Mucosa of stomach (tissue), 1 donor: Measurements from ENCODE around the gene EFNA5.

Experiments used
- H3K27me3 ChIP-seq: one replicate; pipeline ENCODE4 v1.7.0; 2013; ENCODE audit warnings: mild to moderate bottlenecking, low read length; ENCODE audit not compliant: control insufficient read depth, insufficient read depth
- H3K36me3 ChIP-seq: one replicate; pipeline ENCODE4 v1.7.0; 2013; ENCODE audit warnings: low read length; ENCODE audit not compliant: control insufficient read depth, insufficient read depth
- H3K4me1 ChIP-seq: one replicate; pipeline ENCODE4 v1.7.0; 2013; ENCODE audit warnings: mild to moderate bottlenecking, low read length; ENCODE audit not compliant: control insufficient read depth, insufficient read depth
- H3K4me3 ChIP-seq: one replicate; pipeline ENCODE4 v1.7.0; 2013; ENCODE audit warnings: low read length
- H3K9ac ChIP-seq: one replicate; pipeline ENCODE4 v1.7.0; 2013; ENCODE audit warnings: mild to moderate bottlenecking, low read length, moderate library complexity
- H3K9me3 ChIP-seq: one replicate; pipeline ENCODE4 v1.7.0; 2013; ENCODE audit warnings: mild to moderate bottlenecking, low read length, moderate library complexity; ENCODE audit not compliant: control insufficient read depth
- donor health status: Pancreatic carcinoma.

EFNA5 gene

DNA sequence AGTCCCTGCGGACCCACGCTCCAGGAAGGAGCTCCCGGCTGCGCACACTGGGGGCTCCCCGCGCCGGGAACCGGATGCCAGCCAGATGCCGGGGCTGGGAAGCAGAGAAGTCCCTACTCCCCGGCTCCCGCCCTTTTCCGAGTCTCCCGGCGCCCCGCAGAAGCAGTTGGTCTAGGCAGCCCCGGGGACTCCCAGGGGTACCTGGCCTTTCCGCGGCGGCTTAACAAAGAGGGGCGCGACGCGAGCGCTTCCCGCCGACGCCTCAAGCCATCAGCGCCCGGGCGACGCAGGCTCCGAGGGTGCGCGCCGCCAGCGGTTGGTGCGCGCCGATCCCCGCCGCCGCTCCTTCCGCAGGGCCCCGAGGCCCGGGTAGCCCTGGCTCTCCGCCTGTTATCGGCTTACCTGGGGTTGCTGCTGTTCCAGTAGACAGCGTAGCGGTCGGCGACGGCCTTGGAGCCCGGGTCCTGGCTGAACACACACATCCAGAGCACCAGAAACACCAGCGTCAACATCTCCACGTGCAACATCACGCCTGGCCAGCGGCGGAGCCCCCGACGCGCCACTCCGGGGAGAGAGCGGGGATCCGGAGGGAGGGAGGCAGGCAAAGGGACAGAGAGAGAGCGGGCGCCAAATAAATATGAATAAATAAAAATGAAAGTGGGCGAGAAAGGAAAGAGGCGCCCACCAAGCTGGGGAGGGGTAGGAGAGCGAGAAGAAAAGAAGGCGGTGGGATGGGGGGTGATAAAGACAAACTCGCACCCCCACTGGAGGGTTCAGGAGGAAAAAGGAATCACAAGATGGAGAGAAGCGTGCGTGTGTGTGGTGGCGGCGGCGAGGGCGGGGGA lies 428 bp downstream of the EFNA5 start:
- H3K9me3 ChIP-seq = no peaks in the 10 kb centered on the region
- H3K4me3 ChIP-seq = peak overlapping the region; percentile 53
- H3K36me3 ChIP-seq = no peaks in the 10 kb centered on the region
- peaks cover 4% of the 10 kb centered on the region for H3K27me3 ChIP-seq
- peak overlapping the region; percentile 46 for H3K9ac ChIP-seq
- peaks cover 6% of the 10 kb centered on the region for H3K4me1 ChIP-seq

DNA sequence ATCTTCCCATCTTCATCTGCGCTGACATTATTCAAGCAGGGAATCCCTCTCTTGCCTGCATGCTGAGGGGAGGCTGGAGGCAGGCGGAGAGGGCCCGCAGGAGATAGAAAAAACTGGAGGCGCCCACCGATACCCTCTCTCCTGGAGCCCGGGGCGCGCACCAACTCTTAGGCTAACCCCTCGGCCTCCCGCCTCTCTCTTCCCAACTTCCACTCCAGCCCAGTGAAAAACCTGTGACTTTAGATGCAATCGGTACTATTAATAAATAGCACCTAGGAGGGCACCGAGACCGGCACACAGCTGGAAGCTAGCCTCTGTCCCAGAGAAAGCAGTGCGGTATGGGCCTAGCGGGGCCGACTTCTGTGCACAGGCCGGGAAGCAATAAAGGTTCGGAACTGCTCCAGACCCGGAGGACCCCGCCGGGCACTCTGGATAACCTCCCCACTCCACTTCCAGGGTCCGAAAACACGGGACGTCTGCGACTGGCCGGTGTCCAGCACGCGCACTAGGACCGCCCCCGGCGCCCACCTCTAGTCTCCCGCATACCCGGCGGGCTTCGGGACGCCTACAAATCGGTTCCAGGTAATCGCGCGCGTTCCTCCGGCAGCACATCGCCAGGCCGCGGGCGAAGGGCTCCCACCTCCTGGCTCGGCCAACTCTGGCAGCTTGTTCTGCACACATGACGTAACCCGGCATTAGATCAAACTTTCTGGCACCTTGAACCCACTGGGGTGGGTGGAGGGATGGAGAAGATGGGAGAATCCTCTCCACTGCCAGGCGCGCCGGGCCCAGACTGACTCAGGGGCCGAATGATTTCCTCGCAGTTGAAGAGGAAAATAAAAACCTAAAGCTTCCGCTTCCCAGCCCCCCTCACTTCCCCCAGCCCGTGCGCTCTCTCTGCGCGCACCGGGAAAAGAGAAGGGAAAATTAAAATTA lies 1.4 kb downstream of the EFNA5 start:
- Histone ChIP-seq H3K36me3 (no peaks in the 10 kb centered on the region), H3K9ac (peak overlapping the region; percentile 74), H3K4me3 (peak overlapping the region; percentile 42), H3K4me1 (peaks cover 6% of the 10 kb centered on the region), H3K9me3 (no peaks in the 10 kb centered on the region), H3K27me3 (peaks cover 4% of the 10 kb centered on the region)

DNA sequence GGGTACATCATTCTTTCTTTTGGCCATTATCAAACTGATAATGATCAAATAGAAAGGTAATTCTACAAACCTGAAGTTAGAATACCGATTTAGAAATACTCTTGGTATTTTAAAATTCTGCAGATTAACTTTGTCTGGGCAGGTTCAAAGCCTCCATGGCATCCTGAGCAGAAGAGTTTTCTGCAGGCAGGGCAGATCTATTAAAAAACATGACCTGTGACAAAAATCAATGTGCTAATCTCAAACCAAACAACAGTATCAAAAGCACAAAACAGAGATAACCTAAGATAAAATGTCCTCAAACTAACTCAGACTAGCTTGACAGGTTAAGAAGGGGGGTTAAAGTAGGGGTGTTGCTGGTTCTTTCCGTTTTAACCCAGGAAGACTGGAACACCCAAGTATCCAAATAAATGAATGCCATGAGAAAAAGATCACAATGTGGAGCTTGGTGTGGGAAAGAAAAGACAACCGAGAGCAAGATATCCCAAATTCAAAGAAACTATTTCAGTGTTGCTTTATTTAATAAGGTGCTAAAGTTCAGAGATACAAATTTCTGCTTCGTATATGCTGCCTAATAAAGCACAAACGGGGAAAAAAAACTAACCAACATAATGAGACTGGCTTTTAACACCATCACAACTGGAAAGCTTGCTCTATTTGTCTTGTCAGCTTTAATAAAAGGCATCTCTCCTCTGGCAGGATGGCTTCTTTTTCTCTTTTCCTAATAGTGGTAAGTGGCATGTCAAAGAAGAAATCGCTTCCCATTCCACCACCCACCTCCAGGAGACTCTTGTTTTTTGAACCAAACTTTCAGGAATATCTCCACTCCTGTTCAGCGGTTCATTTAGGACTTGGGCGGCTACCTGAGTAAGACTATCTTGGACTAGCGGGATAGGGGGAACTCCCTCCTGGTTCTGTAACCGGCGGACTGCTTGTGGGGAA lies 2.3 kb downstream of the EFNA5 start:
- H3K9ac ChIP-seq = peak overlapping the region; percentile 74
- peak overlapping the region; percentile 42 for H3K4me3 ChIP-seq
- peaks cover 4% of the 10 kb centered on the region for H3K27me3 ChIP-seq
- H3K36me3 ChIP-seq = no peaks in the 10 kb centered on the region
- H3K9me3 ChIP-seq = no peaks in the 10 kb centered on the region
- H3K4me1 ChIP-seq = peaks cover 6% of the 10 kb centered on the region

DNA sequence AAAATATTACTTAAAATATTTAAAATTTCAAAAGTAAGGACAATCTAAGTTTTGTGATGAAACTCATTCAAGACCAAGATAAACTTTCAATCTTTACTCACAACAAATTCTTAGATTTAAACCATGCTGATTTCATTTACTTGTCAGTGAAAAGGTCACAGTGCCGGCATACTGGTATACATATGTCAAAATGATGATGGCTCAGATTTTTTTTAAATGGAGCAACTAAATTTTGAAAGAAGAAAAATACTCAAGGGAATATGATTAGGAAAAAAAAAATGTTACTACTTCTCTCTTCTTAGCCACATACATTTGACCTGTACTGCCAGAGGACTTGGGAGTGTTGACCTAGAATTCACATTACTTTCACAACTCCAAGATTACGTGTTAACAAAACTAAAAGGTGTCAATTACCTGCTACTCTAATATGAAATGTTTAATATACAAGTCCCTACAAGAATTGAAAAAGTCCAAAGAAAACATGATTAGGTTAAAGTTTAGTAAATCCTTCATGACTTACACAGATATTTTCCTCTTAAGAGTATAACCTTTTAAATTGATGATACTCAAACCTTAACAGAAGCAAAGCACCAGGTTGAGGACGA lies 4.6 kb downstream of the EFNA5 start:
- Histone ChIP-seq H3K36me3 (no peaks in the 10 kb centered on the region), H3K4me1 (peaks cover 6% of the 10 kb centered on the region), H3K27me3 (no peaks in the 10 kb centered on the region), H3K9me3 (no peaks in the 10 kb centered on the region), H3K4me3 (no peak overlapping the region), H3K9ac (no peak overlapping the region)

DNA sequence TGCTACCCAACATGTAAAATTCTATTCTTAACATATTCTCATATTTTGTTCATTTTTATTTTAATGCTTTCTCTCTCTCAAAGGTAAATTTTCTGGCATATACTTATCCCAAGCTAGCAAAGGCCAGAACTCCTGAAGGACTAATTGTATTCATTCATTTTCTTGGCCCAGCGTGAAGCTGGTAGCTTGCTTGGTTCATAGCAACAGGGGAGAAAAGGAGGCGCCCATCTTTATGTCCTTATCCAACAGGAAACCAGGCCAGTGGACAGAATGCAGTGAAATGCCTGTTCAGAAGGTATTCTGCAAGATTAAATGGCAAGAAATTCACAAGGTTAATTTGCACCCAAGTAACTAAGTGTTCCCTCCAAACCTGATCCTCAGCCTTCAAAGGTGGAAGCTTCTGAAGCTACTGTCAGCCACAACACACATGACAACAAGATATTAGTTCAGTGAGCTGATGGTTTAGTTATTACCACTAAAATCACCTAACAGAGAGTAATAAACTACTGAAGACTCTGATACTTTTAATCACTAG lies 5.6 kb downstream of the EFNA5 start:
- Histone ChIP-seq H3K27me3 (no peaks in the 10 kb centered on the region), H3K9me3 (no peaks in the 10 kb centered on the region), H3K4me3 (no peak overlapping the region), H3K9ac (no peak overlapping the region), H3K36me3 (no peaks in the 10 kb centered on the region), H3K4me1 (peaks cover 6% of the 10 kb centered on the region)

DNA sequence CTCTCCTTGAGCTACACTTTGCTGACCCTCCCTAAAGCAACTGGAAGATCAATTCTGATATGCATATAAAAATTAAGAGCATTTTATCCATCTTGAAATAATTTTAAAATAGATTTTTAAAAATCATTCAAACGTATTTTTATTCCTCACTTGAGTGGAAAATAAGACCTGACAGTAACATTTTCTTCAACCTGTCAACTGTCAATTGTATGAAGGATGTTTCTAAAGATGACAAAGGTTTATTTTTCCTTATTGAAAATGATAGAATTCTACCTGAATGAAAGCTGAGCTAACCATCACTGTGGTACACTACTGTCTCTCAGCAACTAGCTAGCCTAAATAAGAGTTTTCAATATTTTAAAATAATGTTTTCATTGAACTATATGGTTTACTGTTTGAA lies 7.0 kb downstream of the EFNA5 start:
- H3K27me3 ChIP-seq = no peaks in the 10 kb centered on the region
- no peaks in the 10 kb centered on the region for H3K9me3 ChIP-seq
- H3K36me3 ChIP-seq = no peaks in the 10 kb centered on the region
- no peak overlapping the region for H3K9ac ChIP-seq
- H3K4me1 ChIP-seq = peaks cover 6% of the 10 kb centered on the region
- H3K4me3 ChIP-seq = no peak overlapping the region

DNA sequence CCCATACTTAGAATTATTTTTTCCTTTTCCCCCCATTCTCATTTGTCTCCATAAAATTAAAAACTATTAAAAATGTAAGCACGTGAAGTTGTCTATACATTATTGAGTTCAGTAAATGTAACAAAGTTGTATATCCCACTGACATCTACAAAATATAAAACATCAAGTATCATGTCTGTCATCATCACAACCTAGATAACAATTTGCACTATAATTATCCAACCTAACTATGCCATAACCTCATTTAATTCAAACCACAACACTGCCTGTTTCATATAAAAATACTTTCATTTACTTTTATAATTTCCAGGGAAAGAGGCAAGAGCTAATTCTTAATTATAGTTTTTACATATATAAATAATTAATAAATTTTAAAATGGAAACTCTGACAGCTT lies 9.1 kb downstream of the EFNA5 start:
- no peaks in the 10 kb centered on the region for H3K36me3 ChIP-seq

DNA sequence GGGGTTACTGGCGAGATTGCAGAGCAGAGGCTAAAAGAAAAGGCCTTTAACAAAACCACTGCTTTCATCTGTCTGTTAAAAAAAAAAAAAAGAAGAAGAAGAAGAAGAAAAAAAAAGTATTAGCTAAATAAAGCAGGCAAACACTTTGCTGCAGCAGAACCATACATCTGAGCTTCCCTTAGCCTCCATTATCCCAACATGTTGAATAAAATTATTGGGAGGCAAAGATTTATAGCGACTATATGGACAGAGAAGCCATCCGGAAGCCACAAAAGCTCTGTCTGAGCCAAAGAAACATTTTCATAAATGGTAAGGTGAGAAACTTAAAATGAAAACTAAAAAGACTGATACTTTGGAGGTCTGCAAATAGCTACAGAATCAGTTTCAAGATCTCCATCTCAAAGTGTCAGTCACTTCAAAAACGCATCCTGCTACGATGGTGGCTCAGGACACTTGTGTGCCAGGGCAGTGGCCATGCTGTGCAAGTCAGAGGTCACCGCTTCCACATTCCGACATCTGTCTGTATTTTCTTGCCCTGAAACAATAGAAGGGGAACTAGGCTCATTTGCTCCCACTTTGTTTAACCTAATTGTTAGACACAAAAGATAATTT lies 9.6 kb downstream of the EFNA5 start:
- Histone ChIP-seq H3K4me3 (no peak overlapping the region), H3K9me3 (no peaks in the 10 kb centered on the region), H3K27me3 (no peaks in the 10 kb centered on the region), H3K9ac (no peak overlapping the region), H3K4me1 (no peaks in the 10 kb centered on the region), H3K36me3 (no peaks in the 10 kb centered on the region)

More for the DNA sequence above, 9.1 kb downstream of the EFNA5 start:
- H3K9ac ChIP-seq = no peak overlapping the region
- no peaks in the 10 kb centered on the region for H3K9me3 ChIP-seq
- H3K27me3 ChIP-seq = no peaks in the 10 kb centered on the region
- H3K4me3 ChIP-seq = no peak overlapping the region
- H3K4me1 ChIP-seq = no peaks in the 10 kb centered on the region

DNA sequence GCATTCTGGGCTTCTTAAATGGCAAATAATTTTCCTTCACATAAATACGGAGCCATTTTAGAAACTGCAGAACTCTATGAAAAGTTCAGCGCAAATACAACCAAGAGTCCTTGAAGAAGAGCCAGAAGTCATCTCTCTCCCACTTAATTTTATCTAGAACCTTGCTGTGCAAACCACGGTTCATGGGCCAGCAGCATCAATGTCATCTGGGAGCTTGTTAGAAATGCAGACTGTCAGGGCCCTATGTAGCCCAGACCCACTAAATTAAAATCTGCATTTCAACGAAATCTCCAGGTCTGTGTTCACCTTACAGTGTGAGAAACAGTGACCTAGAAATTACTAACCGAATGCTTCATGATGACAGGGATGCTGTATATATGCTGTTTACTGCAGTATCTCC lies 12.2 kb downstream of the EFNA5 start:
- H3K36me3 ChIP-seq = no peaks in the 10 kb centered on the region
- H3K9ac ChIP-seq = no peak overlapping the region
- no peak overlapping the region for H3K4me3 ChIP-seq
- peaks cover 4% of the 10 kb centered on the region for H3K4me1 ChIP-seq
- no peaks in the 10 kb centered on the region for H3K9me3 ChIP-seq
- no peaks in the 10 kb centered on the region for H3K27me3 ChIP-seq

DNA sequence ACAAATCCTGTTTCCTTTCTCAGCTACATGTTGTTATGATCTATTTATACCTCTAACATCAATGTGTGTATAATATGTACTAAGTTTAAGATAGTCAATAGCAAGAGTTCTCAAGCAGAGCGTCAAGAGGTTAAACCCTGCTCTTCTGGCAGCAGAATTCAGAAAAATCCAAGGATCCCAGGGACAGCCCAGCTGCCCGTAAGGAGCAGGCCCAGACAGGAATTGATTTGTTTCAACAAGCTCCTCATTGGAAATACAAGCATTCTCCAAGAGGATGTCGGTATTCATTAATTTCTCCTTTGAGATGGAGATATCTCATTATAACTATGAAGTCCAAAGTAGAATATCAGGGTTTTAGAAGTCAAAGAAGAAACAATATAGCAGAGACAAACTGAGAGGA lies 14.9 kb downstream of the EFNA5 start:
- Histone ChIP-seq H3K36me3 (no peaks in the 10 kb centered on the region), H3K9me3 (no peaks in the 10 kb centered on the region), H3K27me3 (no peaks in the 10 kb centered on the region), H3K4me1 (peaks cover 11% of the 10 kb centered on the region), H3K4me3 (no peak overlapping the region), H3K9ac (no peak overlapping the region)

DNA sequence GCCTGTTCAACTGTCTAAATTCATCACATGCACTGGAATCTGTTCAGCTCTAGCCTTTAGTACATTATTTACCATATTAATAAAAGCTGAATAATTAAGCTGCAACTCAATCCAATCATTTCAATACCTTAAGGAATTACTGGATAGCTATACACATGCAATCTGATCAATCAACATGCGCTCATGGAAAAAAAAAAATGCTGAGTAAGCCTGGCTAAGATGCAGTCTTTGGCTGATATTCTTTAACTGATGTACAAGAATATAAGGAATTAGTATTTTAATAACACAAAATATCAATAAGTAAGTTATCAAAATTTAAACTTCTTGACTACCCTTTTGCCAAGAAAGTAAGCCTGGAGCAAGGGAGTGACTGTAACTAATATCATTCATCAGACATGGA lies 15.9 kb downstream of the EFNA5 start:
- peaks cover 11% of the 10 kb centered on the region for H3K4me1 ChIP-seq
- no peaks in the 10 kb centered on the region for H3K27me3 ChIP-seq
- no peak overlapping the region for H3K4me3 ChIP-seq
- no peaks in the 10 kb centered on the region for H3K36me3 ChIP-seq
- no peak overlapping the region for H3K9ac ChIP-seq
- no peaks in the 10 kb centered on the region for H3K9me3 ChIP-seq
